A549 (cell line): ENCODE data around the gene SLC39A13.

Experiments used
- FOSB ChIP-seq: fragments of 250-450 bp; sonication (Bioruptor Pico); IDR thresholded peaks from 2 replicates; pipeline ENCODE4 v1.5.0; 2020; ENCODE audit warnings: mild to moderate bottlenecking, moderate library complexity
- PHF8 ChIP-seq: fragments of 200-600 bp; sonication (generic); IDR thresholded peaks from 2 replicates; pipeline ENCODE4 v1.6.1; 2016; ENCODE audit warnings: low read depth, mild to moderate bottlenecking, antibody characterized with exemption, moderate library complexity, borderline replicate concordance
- POLR2A ChIP-seq: IDR thresholded peaks from 2 replicates; pipeline ENCODE4 v1.6.1; 2012; ENCODE audit warnings: mild to moderate bottlenecking, low read length
- RFX5 ChIP-seq: fragments of 450-650 bp; IDR thresholded peaks from 2 replicates; pipeline ENCODE4 v1.7.1; 2014; ENCODE audit warnings: antibody characterized with exemption, mild to moderate bottlenecking, moderate library complexity
- SMC3 ChIP-seq: fragments of >200 bp; sonication (Bioruptor Twin); formaldehyde crosslinking; IDR thresholded peaks from 3 replicates; pipeline ENCODE4 v1.6.1; 2018; ENCODE audit warnings: inconsistent platforms
- TP53 ChIP-seq: fragments of 250-450 bp; sonication (Bioruptor Pico); IDR thresholded peaks from 2 replicates; pipeline ENCODE4 v1.5.0; 2021; ENCODE audit warnings: mild to moderate bottlenecking, moderate library complexity
- TF ChIP-seq, protein P1 (sequence below): fragments of >200 bp; sonication (Bioruptor Twin); formaldehyde crosslinking; IDR thresholded peaks from 3 replicates; pipeline ENCODE4 v1.5.1; 2016
- TF ChIP-seq, protein P2 (sequence below): fragments of 200-600 bp; sonication (generic); IDR thresholded peaks from 2 replicates; pipeline ENCODE4 v1.6.1; 2016; ENCODE audit warnings: antibody characterized with exemption, mild to moderate bottlenecking, moderate library complexity
- TF ChIP-seq, protein P3 (sequence below): IDR thresholded peaks from 2 replicates; pipeline ENCODE4 v1.6.1; 2012

DNA sequence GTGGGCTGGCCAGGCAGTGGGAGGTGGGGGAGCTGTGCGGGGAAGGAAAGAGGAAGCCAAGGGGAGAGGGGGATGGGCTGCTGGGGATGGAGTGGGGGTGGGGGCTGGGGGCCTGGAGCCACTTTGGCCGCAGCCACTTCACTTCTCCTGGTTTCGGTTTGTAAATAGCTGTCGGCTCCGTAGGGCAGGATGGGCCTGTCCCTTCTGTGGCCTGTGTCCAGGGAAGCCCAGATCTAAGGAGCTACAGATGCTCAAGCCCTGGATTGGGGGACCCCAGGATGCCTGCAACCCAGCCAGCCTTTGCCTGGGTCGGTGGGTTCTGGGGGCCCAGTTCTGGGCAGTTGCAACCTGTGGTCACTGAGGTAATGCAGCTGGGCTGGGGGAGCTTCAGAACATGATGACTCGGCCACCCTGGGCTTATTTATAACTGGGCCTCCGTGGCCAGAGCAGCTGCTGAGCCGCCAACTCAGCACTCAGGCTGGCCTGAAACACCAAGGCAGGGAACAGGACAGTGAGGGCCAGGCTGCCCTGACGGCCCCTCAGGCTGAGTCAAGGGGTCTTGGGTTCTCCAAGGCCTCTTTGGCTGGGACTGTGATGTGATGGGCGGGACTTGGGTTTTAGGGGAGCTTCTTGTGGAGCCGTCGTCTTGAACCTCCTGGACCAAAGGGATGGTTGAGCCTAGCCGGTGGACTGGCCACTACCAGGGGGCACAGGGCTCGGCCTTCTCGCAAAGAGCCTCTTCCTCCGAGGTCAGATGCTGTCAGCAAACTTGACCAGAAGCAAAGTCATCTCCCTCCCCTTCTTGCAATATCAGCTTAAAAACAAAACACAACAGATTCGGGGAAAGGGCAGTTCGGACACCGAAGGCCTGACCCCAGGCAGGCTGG lies 15.0 kb upstream of the SLC39A13 start:
- TF ChIP-seq RFX5 (no peak), POLR2A (no peak), SMC3 (no peak), FOSB (CRISPR knock-in tag) (no peak), TP53 (CRISPR knock-in tag) (no peak), PHF8 (no peak)
- TF ChIP-seq, protein P1, sequence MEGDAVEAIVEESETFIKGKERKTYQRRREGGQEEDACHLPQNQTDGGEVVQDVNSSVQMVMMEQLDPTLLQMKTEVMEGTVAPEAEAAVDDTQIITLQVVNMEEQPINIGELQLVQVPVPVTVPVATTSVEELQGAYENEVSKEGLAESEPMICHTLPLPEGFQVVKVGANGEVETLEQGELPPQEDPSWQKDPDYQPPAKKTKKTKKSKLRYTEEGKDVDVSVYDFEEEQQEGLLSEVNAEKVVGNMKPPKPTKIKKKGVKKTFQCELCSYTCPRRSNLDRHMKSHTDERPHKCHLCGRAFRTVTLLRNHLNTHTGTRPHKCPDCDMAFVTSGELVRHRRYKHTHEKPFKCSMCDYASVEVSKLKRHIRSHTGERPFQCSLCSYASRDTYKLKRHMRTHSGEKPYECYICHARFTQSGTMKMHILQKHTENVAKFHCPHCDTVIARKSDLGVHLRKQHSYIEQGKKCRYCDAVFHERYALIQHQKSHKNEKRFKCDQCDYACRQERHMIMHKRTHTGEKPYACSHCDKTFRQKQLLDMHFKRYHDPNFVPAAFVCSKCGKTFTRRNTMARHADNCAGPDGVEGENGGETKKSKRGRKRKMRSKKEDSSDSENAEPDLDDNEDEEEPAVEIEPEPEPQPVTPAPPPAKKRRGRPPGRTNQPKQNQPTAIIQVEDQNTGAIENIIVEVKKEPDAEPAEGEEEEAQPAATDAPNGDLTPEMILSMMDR: no peak
- TF ChIP-seq, protein P2, sequence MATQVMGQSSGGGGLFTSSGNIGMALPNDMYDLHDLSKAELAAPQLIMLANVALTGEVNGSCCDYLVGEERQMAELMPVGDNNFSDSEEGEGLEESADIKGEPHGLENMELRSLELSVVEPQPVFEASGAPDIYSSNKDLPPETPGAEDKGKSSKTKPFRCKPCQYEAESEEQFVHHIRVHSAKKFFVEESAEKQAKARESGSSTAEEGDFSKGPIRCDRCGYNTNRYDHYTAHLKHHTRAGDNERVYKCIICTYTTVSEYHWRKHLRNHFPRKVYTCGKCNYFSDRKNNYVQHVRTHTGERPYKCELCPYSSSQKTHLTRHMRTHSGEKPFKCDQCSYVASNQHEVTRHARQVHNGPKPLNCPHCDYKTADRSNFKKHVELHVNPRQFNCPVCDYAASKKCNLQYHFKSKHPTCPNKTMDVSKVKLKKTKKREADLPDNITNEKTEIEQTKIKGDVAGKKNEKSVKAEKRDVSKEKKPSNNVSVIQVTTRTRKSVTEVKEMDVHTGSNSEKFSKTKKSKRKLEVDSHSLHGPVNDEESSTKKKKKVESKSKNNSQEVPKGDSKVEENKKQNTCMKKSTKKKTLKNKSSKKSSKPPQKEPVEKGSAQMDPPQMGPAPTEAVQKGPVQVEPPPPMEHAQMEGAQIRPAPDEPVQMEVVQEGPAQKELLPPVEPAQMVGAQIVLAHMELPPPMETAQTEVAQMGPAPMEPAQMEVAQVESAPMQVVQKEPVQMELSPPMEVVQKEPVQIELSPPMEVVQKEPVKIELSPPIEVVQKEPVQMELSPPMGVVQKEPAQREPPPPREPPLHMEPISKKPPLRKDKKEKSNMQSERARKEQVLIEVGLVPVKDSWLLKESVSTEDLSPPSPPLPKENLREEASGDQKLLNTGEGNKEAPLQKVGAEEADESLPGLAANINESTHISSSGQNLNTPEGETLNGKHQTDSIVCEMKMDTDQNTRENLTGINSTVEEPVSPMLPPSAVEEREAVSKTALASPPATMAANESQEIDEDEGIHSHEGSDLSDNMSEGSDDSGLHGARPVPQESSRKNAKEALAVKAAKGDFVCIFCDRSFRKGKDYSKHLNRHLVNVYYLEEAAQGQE: no peak
- TF ChIP-seq, protein P3, sequence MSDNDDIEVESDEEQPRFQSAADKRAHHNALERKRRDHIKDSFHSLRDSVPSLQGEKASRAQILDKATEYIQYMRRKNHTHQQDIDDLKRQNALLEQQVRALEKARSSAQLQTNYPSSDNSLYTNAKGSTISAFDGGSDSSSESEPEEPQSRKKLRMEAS: no peak
